ENCODE results near the gene TSPAN5. TPM values are rescaled to one million over a fixed set of nuclear protein-coding genes. Genes with fewer than 3 reads are reported as not detected.
A peak's percentile ranks its signal among the peaks of the same experiment; 100 is the strongest.

Gene TSPAN5
- total RNA-seq, 2 donors from 2014 or later, result 1.3 to 2.0 TPM

DNA sequence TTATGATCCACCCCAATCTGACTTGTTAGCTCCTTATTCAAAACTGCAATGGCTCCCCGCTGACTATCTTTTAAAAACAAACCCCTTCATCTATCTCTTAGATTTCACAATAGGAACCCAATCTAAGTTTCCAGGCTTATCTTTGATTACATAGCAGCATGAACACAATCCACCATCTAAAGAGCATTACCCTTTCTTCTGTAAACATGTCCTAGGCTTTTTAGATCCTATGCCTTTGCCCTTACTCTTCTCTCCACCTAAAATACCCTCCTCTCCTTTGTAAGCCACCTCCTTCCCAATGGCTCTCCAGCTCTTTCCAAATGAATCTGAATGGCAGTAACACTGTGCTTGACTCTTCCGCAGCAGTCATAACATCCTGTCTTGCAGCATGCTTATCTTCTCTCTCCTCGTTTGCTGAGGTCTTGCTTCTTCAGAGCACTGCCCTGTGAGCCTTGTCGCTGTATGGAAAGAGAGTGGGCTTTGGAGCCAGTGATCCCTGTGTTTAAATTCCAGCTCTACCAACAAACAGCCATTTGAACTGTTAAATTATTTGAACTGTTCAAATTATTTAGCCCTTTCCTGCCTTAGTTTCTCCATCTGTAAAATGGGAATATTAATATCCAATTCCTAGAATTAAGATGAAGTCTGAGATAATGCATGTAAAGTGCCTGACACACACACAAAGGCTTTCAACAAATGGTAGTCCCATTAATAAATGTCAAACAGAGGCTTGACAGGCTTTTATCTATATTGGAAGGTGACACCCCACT lies 16.2 kb upstream of the TSPAN5 start:
- intact Hi-C loops (cut with DNase I), result no loop called here
- DNase-seq (no peak), ATAC-seq (no peak)

DNA sequence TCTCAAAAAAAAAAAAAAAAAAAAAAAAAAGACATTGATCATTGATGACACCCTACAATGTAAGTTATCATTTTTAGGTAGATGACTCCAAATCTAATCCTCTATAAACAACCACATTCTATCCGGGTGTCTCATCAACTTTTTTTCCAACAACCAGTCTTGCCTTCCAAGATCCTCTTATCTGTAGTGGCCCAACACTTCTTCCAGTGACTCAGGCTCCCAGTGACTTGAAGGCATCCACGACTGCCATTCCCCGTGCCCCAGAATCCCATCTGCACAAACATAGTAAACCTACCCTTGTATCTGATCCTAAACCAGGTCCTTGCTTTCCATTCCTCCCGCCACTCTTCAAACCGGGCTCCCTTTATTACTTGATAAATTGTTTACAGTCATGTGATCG lies 15.6 kb upstream of the TSPAN5 start:
- intact Hi-C loops (cut with DNase I), result no loop called here
- DNase-seq (no peak), ATAC-seq (no peak)

DNA sequence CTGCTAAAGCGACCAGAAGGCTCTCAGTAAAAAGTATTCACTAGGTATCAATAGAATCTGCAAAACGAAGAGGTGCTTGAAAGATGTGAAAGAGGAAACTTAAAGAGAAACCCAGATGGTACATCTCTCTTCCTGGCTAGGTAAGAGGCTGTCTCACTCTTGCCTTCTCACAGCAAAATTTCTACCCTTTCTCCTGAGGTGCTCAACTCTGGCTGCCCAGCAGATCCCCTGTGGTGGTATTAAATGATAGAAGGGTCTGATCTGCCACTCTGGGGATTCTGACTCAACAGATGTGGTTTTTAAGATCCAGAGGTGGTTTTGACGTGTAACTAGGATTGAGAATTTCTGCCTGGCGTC lies 14.9 kb upstream of the TSPAN5 start:
- intact Hi-C loops (cut with DNase I), result no loop called here
- no peak for DNase-seq
- ATAC-seq, result no peak

DNA sequence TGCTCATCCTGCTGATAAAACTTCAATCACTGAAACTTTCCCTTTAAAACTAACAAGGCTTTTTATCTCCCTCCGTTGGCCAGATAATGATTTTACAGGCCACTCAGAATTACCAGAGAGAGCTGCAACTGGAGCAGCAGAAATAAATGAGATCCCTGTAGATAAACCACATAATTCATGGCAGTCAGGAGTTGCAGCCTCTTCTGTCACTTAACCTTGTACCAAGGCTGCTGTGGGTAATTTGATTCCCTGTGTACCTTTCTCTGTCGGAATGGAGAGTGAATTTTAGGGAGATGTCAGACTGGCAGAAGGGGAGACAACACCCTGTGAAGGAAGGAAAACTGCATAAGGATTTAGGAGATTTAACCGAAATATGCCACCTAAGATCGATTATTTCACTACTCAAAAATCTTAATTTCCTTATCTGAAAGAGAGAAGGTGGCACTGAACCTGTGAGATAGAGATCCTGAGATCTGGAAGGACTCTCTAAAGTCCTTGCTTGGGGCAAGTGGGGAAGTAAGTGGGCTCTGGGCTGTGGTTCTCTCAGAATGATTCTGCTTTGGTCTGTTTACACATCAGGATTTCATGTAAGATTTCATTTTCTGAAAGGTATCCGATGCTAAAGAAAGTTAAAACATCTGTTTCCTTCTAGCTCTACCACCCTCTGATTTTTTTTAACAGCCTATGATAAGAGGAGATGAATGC lies 14.3 kb upstream of the TSPAN5 start:
- DNase-seq (no peak), ATAC-seq (no peak)
- intact Hi-C loops (cut with DNase I), result no loop called here

DNA sequence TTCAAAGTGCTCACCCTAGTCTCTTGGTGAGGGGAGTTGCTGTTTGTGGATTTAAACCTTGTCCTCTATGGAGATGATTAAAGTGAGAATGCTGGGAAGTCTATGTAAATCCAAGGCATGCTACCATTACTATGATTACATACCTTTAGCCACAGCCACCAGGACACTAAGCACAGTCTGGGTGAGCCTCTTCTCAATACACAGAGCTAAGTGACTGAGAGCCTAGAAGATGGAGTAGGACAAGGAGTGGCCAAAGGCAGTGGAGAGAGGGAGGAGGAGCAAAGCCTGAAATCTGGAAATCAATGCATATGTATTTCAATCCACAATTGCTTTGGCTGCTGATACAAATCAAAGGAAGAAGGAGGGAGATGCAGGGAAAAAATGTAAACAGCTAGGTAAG lies 12.7 kb upstream of the TSPAN5 start:
- intact Hi-C loops (cut with DNase I), result no loop called here
- DNase-seq, result no peak
- no peak for ATAC-seq

DNA sequence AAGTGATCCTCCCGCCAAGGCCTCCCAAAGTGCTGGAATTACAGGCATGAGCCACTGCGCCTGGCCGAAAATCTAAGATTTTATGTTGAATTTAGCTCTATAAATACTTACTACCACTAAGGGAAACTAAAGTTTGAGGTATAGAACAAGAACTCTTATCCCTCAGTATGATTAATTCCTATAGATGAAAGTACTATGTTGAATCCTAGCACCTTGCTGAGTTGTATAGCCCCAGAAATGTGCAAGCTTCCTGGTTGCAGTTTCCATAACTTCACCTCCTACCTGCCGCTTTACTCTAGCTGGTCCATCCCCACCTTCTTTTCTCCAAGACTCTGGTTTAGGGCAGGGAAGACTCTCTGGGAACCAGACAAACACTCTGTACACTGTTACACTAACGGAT lies 11.8 kb upstream of the TSPAN5 start:
- intact Hi-C loops (cut with DNase I), result no loop called here
- ATAC-seq, result no peak
- DNase-seq, result no peak

DNA sequence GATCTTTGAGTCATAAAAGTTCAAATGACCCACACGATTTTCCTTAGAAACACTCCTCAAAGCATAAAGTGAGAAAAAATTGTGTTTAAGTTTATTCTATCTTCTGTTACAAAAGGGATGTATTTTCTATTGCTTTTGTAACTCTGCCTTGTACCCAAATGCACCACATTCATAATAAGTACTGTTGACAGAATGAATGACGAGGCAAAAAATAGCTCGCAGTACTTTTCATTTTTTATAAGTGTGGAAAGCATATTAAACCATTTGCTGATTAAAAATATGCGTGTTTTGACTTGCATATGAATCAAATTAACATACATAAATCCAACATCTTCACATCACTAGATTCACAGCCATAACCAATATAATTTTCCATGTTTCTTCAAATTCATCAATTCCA lies 11.2 kb upstream of the TSPAN5 start:
- intact Hi-C loops (cut with DNase I), result loop anchor here in 1 of 2 donors (10.0 kb wide), 1 partner anchor 195 kb away; no protein-coding TSS in a partner anchor
- DNase-seq, result no peak
- ATAC-seq, result no peak

- ATAC-seq (no peak), DNase-seq (no peak)
- intact Hi-C loops (cut with DNase I), result loop anchor here in 1 of 2 donors (10.0 kb wide), 1 partner anchor 190 kb away; no protein-coding TSS in a partner anchor
Observed at GRCh38 chr4:98664959-98665358, 6.5 kb upstream of the TSPAN5 start.

DNA sequence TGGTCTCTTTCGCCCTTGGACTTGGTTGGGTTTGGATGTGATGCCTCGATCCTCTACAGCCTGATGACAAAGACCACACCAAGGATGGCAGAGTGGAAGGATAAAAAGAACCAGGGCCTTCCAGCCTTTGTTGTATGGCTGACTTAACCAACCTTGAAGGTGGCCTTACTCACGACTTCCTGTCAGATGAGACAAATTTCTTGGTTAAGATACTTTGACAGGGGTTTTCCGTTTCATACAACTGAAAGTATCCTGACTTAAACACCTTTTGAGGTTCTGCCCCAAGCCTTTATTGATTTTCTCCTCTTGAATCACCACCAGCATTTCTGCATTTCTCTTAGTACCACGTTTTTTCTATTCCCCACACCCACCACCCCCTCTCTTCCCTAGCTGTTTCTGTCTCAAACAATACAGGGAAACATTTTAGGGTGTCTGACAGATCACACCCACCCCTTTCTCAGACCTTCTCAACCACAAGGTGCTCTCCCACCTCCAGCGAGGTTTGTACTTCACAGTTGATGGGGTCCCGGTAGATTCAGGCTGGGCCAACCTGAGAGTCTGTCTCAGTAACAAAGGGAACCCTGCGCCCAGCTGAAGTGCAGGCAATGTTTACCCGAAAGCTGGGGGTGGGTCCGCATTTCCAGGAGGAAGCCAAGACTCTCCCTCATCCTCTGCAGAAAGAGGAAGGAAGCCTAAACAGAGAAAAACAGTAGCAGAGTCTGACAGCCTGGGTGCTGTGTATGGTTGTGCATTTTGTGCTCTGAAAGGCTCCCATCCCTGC lies 5.0 kb upstream of the TSPAN5 start:
- intact Hi-C loops (cut with DNase I), result loop anchor here in 1 of 2 donors (10.0 kb wide), 1 partner anchor 189 kb away; no protein-coding TSS in a partner anchor
- ATAC-seq (no peak), DNase-seq (no peak)

GRCh38 chr4:98662626-98663225 lies 4.3 kb upstream of the TSPAN5 start:
- DNase-seq, result no peak
- ATAC-seq, result no peak
- intact Hi-C loops (cut with DNase I), result loop anchor here in 1 of 2 donors (10.0 kb wide), 1 partner anchor 188 kb away; no protein-coding TSS in a partner anchor

- no peak for ATAC-seq
- intact Hi-C loops (cut with DNase I), result loop anchor here in 1 of 2 donors (10.0 kb wide), 1 partner anchor 187 kb away; no protein-coding TSS in a partner anchor
- DNase-seq, result no peak
Observed at GRCh38 chr4:98662055-98662453, 3.6 kb upstream of the TSPAN5 start.

- ATAC-seq, result no peak
- no peak for DNase-seq
- intact Hi-C loops (cut with DNase I), result loop anchor here in 1 of 2 donors (10.0 kb wide), 1 partner anchor 187 kb away; no protein-coding TSS in a partner anchor
Observed at GRCh38 chr4:98661371-98662054, 3.1 kb upstream of the TSPAN5 start.

DNA sequence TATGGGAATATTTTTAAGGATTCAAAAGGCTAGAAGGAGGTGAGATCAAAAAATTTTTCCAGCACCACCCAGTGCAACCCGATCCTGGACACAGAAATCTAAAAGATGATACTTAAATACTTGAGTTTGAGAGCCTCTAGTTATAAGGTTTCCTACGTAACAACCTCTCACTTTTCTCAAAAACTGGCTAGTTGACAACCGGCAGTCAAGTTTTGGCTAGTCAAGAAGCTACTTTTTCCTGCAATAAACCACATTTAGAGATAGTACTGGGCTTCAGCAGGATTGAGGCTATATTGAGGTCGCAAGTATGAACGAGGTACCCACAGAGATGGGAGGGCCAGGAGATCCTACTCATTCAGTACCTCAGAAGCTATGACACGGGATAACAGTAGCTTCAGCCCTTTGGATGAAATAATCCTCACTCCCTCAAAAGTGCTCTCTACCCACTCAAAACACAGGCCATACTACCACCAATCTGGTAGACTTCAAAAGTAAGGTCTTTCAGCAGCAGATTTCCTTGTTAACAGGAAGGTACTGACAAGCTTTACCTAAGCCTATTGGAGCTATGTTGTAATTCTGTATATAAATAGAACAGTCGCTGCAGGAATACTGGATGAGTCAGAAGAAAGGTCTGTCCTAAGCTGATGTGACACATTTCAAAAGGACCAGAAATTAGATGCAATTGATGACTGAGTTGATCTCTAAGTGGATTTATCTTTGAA lies 1.5 kb upstream of the TSPAN5 start:
- DNase-seq (no peak), ATAC-seq (no peak)
- intact Hi-C loops (cut with DNase I), result loop anchor here in 1 of 2 donors (10.0 kb wide), 1 partner anchor 185 kb away; no protein-coding TSS in a partner anchor

- ATAC-seq (peak in 1 of 2 donors; percentile 7), DNase-seq (no peak)
- intact Hi-C loops (cut with DNase I), result no loop called here
Observed at GRCh38 chr4:98659106-98659592, 738 bp upstream of the TSPAN5 start.

DNA sequence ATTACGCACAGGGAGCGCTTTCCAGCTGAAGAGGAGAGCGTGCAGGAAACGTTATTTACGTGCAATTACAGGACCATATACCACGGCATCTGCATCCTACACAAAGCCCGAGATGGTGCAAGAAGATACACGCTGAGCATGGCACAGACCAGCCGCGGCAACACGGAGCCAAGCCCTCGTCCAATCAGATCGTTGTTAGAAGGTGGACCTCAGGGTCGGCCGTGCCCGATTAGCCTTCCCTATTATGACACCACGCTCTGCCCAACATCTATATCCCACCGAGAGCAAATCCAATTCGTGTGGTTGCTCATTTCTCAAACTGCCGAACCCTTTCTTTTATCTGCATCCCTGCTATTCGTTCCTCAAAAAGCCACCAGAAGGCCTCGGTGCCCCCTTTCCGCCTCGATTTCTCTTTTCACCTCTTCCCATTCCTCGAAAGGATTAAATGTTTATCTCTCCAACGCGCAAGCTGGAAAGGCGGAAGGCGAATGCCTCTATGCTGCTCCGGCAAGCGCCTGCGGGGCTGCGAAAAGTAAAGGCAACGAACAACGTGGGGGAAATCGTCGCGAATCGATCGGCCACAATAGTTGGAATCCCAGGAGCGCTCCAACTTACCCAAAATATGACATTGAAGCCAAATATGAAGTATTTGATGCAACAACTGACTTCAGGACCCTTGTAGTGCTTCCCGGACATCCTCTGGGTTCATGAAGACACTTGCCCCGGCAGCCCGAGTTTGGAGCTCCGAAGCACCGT lies 702 bp downstream of the TSPAN5 start:
- DNase-seq (peak; percentile 33), ATAC-seq (peak; percentile 28 to 60)
- intact Hi-C loops (cut with DNase I), result no loop called here

DNA sequence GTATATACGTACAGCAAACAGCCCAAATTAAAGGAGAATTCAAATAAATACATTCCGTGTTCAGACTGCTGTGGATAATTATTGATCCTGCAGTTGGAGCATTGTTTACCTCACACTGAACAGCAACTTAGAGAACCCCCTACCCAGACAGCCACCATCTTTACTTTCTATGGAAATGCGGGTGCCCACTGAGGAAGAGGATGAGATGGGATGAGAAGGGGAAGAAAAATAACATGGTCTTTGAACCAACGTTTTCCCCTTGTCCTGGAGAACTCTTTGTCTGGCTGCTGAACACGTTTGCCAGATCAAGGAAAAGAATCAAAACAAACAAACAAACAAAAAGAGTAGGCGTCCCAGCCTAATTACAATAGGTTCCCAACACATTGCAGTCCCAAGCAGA lies 1.5 kb downstream of the TSPAN5 start:
- no peak for DNase-seq
- ATAC-seq, result no peak
- intact Hi-C loops (cut with DNase I), result no loop called here

- intact Hi-C loops (cut with DNase I), result no loop called here
- ATAC-seq (no peak), DNase-seq (no peak)
Observed at GRCh38 chr4:98656443-98656842, 2.0 kb downstream of the TSPAN5 start.

All from left cardiac atrium (tissue), 4 donors.